ENCODE results near the gene SH3PXD2B. TPM values are rescaled to one million over a fixed set of nuclear protein-coding genes. Genes with fewer than 3 reads are reported as not detected.
"Not testable (repeated sequence)": the region's sequence is repeated elsewhere in the genome, so short reads cannot be mapped to it uniquely, and the experiment has no call there.

The SH3PXD2B gene
- polyA plus RNA-seq, 1 donor, result 11.0 TPM

DNA sequence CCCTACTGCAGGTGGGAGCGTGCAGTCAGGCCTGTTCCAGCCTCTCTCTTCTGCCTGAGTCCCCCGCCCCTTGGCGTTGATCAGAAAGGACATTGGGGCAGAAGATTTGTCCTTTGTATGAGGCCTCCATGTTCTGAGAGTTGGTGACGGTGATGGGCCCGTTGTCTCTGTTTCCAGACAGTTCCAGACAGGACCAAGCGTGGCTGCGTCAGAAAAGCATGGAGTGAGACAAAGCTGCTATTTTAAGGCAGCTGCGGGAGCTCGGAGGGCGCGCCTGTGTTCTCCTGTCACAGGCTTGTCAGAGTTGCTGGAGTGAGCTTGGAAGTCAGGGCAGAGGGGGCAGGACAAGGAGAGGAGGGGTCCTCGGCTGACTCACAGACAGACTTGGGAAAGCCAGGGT is 32.1 kb upstream of the SH3PXD2B start:
- DNase-seq, result no peak

GRCh38 chr5:172485511-172486202 is 31.3 kb upstream of the SH3PXD2B start:
- H3K36me3 ChIP-seq (ENCODE audit: control insufficient read depth, insufficient read depth, low read length), result no peaks in the 10 kb centered on the region
- WGBS (ENCODE audit: insufficient coverage, low lambda C conversion rate), result no CpG with 5 or more reads among the region's 3 CpGs
- H3K4me1 ChIP-seq (ENCODE audit: control insufficient read depth, insufficient read depth, low read length), result no peaks in the 10 kb centered on the region
- DNase-seq, result no peak
- no peaks in the 10 kb centered on the region for H3K9me3 ChIP-seq (ENCODE audit: control insufficient read depth, low read depth, low read length)
- H3K27me3 ChIP-seq (ENCODE audit: control insufficient read depth, insufficient read depth, low read length), result no peaks in the 10 kb centered on the region
- no peak overlapping the region for H3K4me3 ChIP-seq (ENCODE audit: low read length)
- no peak overlapping the region for H3K27ac ChIP-seq (ENCODE audit: low read length)

More for the DNA sequence above, 32.1 kb upstream of the SH3PXD2B start:
- no peaks in the 10 kb centered on the region for H3K27me3 ChIP-seq (ENCODE audit: control insufficient read depth, insufficient read depth, low read length)
- WGBS (ENCODE audit: insufficient coverage, low lambda C conversion rate), result 80% methylated on average over 1 of the region's 12 CpGs
- H3K4me3 ChIP-seq (ENCODE audit: low read length), result no peak overlapping the region
- H3K9me3 ChIP-seq (ENCODE audit: control insufficient read depth, low read depth, low read length), result no peaks in the 10 kb centered on the region
- no peaks in the 10 kb centered on the region for H3K4me1 ChIP-seq (ENCODE audit: control insufficient read depth, insufficient read depth, low read length)
- no peak overlapping the region for H3K27ac ChIP-seq (ENCODE audit: low read length)
- H3K36me3 ChIP-seq (ENCODE audit: control insufficient read depth, insufficient read depth, low read length), result no peaks in the 10 kb centered on the region

GRCh38 chr5:172484664-172485063 is 30.3 kb upstream of the SH3PXD2B start:
- WGBS (ENCODE audit: insufficient coverage, low lambda C conversion rate), result no CpG with 5 or more reads among the region's 9 CpGs
- no peak overlapping the region for H3K27ac ChIP-seq (ENCODE audit: low read length)
- H3K9me3 ChIP-seq (ENCODE audit: control insufficient read depth, low read depth, low read length), result no peaks in the 10 kb centered on the region
- H3K4me3 ChIP-seq (ENCODE audit: low read length), result no peak overlapping the region
- no peaks in the 10 kb centered on the region for H3K4me1 ChIP-seq (ENCODE audit: control insufficient read depth, insufficient read depth, low read length)
- H3K27me3 ChIP-seq (ENCODE audit: control insufficient read depth, insufficient read depth, low read length), result no peaks in the 10 kb centered on the region
- no peak for DNase-seq
- H3K36me3 ChIP-seq (ENCODE audit: control insufficient read depth, insufficient read depth, low read length), result no peaks in the 10 kb centered on the region

- Histone ChIP-seq H3K27me3 (ENCODE audit: control insufficient read depth, insufficient read depth, low read length) (no peaks in the 10 kb centered on the region), H3K27ac (ENCODE audit: low read length) (no peak overlapping the region), H3K4me1 (ENCODE audit: control insufficient read depth, insufficient read depth, low read length) (peaks cover 3% of the 10 kb centered on the region), H3K36me3 (ENCODE audit: control insufficient read depth, insufficient read depth, low read length) (no peaks in the 10 kb centered on the region), H3K9me3 (ENCODE audit: control insufficient read depth, low read depth, low read length) (no peaks in the 10 kb centered on the region), H3K4me3 (ENCODE audit: low read length) (no peak overlapping the region)
- WGBS (ENCODE audit: insufficient coverage, low lambda C conversion rate), result no CpG with 5 or more reads among the region's 15 CpGs
- DNase-seq, result no peak
Measured at GRCh38 chr5:172482156-172483020, 28.1 kb upstream of the SH3PXD2B start.

DNA sequence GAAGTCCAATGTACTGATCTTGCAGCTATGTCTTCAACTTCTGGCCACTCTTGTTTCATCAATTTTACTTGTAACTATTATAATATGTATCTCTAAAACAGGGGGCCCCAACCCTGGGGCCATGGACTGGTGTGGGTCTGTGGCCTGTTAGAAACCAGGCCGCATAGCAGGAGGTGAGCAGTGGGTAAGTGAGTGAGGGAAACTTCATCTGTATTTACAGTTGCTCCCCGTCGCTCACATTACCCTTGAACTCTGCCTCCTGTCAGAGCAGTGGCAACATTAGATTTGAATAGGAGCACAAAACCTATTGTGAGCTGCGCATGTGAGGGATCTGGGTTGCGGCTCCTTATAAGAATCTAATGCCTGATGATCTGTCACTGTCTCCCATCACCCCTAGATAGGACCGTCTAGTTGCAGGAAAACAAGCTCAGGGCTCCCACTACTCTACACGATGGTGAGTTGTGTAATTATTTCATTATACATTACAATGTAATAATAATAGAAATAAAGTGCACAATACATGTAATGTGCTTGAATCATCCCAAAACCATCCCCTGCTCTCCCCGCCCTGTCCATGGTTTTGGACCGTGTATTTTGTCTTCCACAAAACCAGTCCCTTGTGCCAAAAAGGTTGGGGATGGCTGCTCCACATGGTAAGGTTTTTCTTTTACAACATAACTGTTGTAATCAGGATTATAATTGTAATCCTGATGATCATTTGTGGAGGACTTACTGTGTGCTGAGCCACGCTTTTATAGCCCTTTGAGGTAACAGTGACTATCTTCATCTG is 26.9 kb upstream of the SH3PXD2B start:
- DNase-seq, result no peak
- H3K27me3 ChIP-seq (ENCODE audit: control insufficient read depth, insufficient read depth, low read length), result no peaks in the 10 kb centered on the region
- H3K4me3 ChIP-seq (ENCODE audit: low read length), result no peak overlapping the region
- H3K9me3 ChIP-seq (ENCODE audit: control insufficient read depth, low read depth, low read length), result no peaks in the 10 kb centered on the region
- no peak overlapping the region for H3K27ac ChIP-seq (ENCODE audit: low read length)
- H3K36me3 ChIP-seq (ENCODE audit: control insufficient read depth, insufficient read depth, low read length), result no peaks in the 10 kb centered on the region
- H3K4me1 ChIP-seq (ENCODE audit: control insufficient read depth, insufficient read depth, low read length), result peaks cover 3% of the 10 kb centered on the region
- WGBS (ENCODE audit: insufficient coverage, low lambda C conversion rate), result no CpG with 5 or more reads among the region's 10 CpGs

- Histone ChIP-seq H3K27ac (ENCODE audit: low read length) (no peak overlapping the region), H3K4me3 (ENCODE audit: low read length) (no peak overlapping the region), H3K36me3 (ENCODE audit: control insufficient read depth, insufficient read depth, low read length) (no peaks in the 10 kb centered on the region), H3K27me3 (ENCODE audit: control insufficient read depth, insufficient read depth, low read length) (no peaks in the 10 kb centered on the region), H3K9me3 (ENCODE audit: control insufficient read depth, low read depth, low read length) (no peaks in the 10 kb centered on the region), H3K4me1 (ENCODE audit: control insufficient read depth, insufficient read depth, low read length) (peaks cover 3% of the 10 kb centered on the region)
- no CpG with 5 or more reads among the region's 5 CpGs for WGBS (ENCODE audit: insufficient coverage, low lambda C conversion rate)
- DNase-seq, result no peak
Measured at GRCh38 chr5:172479784-172480115, 25.4 kb upstream of the SH3PXD2B start.

DNA sequence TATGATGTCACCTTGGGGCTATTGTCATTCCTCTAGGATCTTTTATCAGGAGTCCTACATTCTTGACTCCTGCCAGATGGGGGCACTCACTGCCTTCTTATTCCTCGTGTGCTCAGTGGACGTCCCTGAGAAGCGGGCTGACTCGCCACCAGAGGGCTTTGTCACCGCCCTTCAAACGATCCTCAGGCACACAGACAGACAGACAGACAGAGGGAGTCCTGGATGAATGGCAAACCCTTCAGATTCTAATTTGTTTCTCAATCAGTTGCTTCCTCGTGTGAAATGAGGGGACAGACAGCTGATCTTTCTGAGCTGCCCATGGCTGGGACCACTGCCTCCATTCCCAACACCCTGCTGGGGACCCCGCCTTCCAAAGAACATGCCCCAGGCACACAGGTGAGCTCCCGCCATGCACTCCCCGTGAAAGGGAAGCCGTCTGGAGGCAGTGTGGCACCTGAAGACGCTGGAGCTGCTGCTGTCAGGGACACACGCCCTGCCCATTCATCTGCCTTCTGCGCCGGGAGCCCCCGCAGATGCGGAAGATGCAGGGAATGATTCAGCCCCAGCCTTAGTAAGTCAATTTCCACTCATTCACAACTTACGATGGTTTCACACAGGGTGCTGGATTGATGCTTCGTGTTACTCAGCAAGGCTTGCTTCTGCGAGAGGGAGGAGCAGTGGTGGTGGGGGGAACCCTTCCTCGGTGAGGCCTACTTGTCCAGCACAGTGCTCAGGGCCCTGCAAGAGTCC is 24.9 kb upstream of the SH3PXD2B start:
- Histone ChIP-seq H3K9me3 (ENCODE audit: control insufficient read depth, low read depth, low read length) (no peaks in the 10 kb centered on the region), H3K27ac (ENCODE audit: low read length) (no peak overlapping the region), H3K36me3 (ENCODE audit: control insufficient read depth, insufficient read depth, low read length) (no peaks in the 10 kb centered on the region), H3K4me1 (ENCODE audit: control insufficient read depth, insufficient read depth, low read length) (peaks cover 3% of the 10 kb centered on the region), H3K4me3 (ENCODE audit: low read length) (no peak overlapping the region), H3K27me3 (ENCODE audit: control insufficient read depth, insufficient read depth, low read length) (no peaks in the 10 kb centered on the region)
- DNase-seq, result peak; percentile 81 to 87
- no CpG with 5 or more reads among the region's 21 CpGs for WGBS (ENCODE audit: insufficient coverage, low lambda C conversion rate)

DNA sequence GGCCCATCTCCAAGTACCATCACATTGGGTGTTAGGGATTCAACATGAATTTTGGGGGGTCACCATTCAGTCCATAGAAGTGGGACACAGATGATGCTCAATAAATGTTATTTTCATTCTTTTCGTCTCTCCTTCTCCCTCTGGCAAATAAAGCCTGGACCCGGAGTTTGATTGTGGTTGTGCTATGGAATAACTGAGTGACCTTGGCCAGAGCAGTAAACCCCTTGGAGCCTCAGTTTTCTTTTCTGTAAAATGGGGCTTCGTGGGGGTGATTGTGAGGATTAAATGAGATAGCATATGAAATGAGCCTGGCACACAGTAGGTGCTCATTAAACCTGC is 24.3 kb upstream of the SH3PXD2B start:
- not testable (repeated sequence) for H3K27ac ChIP-seq (ENCODE audit: low read length); H3K4me3 ChIP-seq (ENCODE audit: low read length); H3K36me3 ChIP-seq (ENCODE audit: control insufficient read depth, insufficient read depth, low read length); DNase-seq; H3K9me3 ChIP-seq (ENCODE audit: control insufficient read depth, low read depth, low read length); H3K27me3 ChIP-seq (ENCODE audit: control insufficient read depth, insufficient read depth, low read length); H3K4me1 ChIP-seq (ENCODE audit: control insufficient read depth, insufficient read depth, low read length)
- 83% methylated on average over 2 of the region's 3 CpGs for WGBS (ENCODE audit: insufficient coverage, low lambda C conversion rate)

DNA sequence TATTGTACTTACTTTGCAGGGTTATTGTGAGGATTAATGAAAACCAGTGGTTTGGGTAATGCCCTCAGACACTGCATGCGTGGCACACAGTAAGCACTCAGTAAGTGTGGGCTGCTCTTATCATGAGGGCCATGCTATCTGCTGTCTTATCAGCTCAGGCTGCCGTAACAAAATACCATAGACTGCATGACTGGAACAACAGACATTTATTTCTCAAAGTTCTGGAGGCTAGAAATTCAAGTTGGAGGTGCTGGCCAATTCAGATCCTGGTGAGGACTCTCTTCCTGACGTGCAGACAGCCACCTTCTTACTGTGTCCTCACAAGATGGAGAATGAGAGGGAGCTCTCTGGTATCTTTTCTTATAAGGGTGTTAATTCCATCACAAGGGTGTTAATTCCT is 23.9 kb upstream of the SH3PXD2B start:
- H3K4me1 ChIP-seq (ENCODE audit: control insufficient read depth, insufficient read depth, low read length), result peaks cover 3% of the 10 kb centered on the region
- H3K9me3 ChIP-seq (ENCODE audit: control insufficient read depth, low read depth, low read length), result no peaks in the 10 kb centered on the region
- no peak overlapping the region for H3K4me3 ChIP-seq (ENCODE audit: low read length)
- DNase-seq, result no peak
- H3K36me3 ChIP-seq (ENCODE audit: control insufficient read depth, insufficient read depth, low read length), result no peaks in the 10 kb centered on the region
- no peaks in the 10 kb centered on the region for H3K27me3 ChIP-seq (ENCODE audit: control insufficient read depth, insufficient read depth, low read length)
- no CpG with 5 or more reads among the region's 3 CpGs for WGBS (ENCODE audit: insufficient coverage, low lambda C conversion rate)
- H3K27ac ChIP-seq (ENCODE audit: low read length), result no peak overlapping the region

DNA sequence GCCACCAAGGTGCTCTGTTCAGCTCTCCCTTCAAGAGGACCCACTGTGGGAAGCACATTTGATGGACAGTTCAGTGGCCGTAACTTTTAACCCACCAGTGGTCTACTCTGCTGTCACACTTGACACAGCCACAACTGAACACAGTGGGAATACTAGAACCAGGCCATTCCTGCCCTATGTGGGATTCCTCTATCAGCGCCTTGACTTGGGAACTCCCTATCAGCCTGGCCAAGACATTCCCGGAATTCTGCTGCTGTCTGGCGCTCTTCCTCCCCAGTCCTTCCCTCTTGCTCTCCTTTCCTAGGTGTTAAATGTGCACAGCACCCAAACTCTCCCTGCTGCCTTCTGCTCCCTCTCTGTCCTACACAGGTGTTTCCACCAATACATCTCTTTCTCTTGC is 23.1 kb upstream of the SH3PXD2B start:
- H3K4me3 ChIP-seq (ENCODE audit: low read length), result no peak overlapping the region
- H3K4me1 ChIP-seq (ENCODE audit: control insufficient read depth, insufficient read depth, low read length), result peaks cover 3% of the 10 kb centered on the region
- no peak for DNase-seq
- no peaks in the 10 kb centered on the region for H3K9me3 ChIP-seq (ENCODE audit: control insufficient read depth, low read depth, low read length)
- H3K27ac ChIP-seq (ENCODE audit: low read length), result no peak overlapping the region
- H3K36me3 ChIP-seq (ENCODE audit: control insufficient read depth, insufficient read depth, low read length), result no peaks in the 10 kb centered on the region
- no peaks in the 10 kb centered on the region for H3K27me3 ChIP-seq (ENCODE audit: control insufficient read depth, insufficient read depth, low read length)
- 100% methylated on average over 1 of the region's 4 CpGs for WGBS (ENCODE audit: insufficient coverage, low lambda C conversion rate)

All from large intestine (tissue), 3 donors.